Activated B cell treated with CpG ODN at 0.5 μM for 24 hours (primary cell): ENCODE results near the gene UXS1. TPM values are rescaled to one million over a fixed set of nuclear protein-coding genes. Genes with fewer than 3 reads are reported as not detected.

Experiments used
- ATAC-seq: fragments of 200-7000 bp; cut with Tn5 transposase; one replicate; pipeline ENCODE4 v1.10.0; 2021; ENCODE audit warnings: low read depth, mild to moderate bottlenecking, moderate library complexity
- CTCF ChIA-PET: fragments of 350-600 bp; sonication (Branson Sonifier 250); formaldehyde crosslinking; loops from one replicate; lab custom pipeline; 2021; ENCODE audit warnings: antibody characterized with exemption; lab: Charles Lee
- POLR2A ChIA-PET: fragments of 350-600 bp; sonication (Branson Sonifier 250); formaldehyde crosslinking; loops from one replicate; lab custom pipeline; 2021; ENCODE audit warnings: antibody characterized with exemption; lab: Charles Lee
- DNase-seq: peaks from one replicate; pipeline ENCODE4 v3.0.0; 2022
- H3K27ac Mint-ChIP-seq: one replicate; pipeline ENCODE4 v1.8.0; 2020; ENCODE audit warnings: mixed read lengths
- H3K27me3 Mint-ChIP-seq: one replicate; pipeline ENCODE4 v1.8.0; 2021; ENCODE audit warnings: mixed read lengths
- H3K36me3 Mint-ChIP-seq: one replicate; pipeline ENCODE4 v1.8.0; 2021; ENCODE audit warnings: low read depth, mixed read lengths
- H3K4me1 Mint-ChIP-seq: one replicate; pipeline ENCODE4 v1.8.0; 2021; ENCODE audit warnings: mixed read lengths
- H3K4me3 Mint-ChIP-seq: one replicate; pipeline ENCODE4 v1.8.0; 2020; ENCODE audit warnings: mild to moderate bottlenecking, mixed read lengths
- H3K9me3 Mint-ChIP-seq: one replicate; pipeline ENCODE4 v1.8.0; 2020; ENCODE audit warnings: mixed read lengths
- intact Hi-C: fragments of 100-400 bp; cut with micrococcal nuclease; formaldehyde crosslinking; loops from one replicate; pipeline ENCODE4 v1.15.1; 2024
- total RNA-seq: library from RNA; stranded (reverse); gene quantifications from 2 replicates; pipeline ENCODE4 v1.2.3, GENCODE V29; 2022
- TF ChIP-seq, protein P1 (sequence below): fragments of 200-600 bp; IDR thresholded peaks from one replicate; pipeline ENCODE4 v1.8.0; 2022; ENCODE audit warnings: antibody characterized with exemption, mild to moderate bottlenecking

The UXS1 gene
- total RNA-seq, 1 donor from 2014 or later, result 24.2 TPM

- TF ChIP-seq, protein P1, sequence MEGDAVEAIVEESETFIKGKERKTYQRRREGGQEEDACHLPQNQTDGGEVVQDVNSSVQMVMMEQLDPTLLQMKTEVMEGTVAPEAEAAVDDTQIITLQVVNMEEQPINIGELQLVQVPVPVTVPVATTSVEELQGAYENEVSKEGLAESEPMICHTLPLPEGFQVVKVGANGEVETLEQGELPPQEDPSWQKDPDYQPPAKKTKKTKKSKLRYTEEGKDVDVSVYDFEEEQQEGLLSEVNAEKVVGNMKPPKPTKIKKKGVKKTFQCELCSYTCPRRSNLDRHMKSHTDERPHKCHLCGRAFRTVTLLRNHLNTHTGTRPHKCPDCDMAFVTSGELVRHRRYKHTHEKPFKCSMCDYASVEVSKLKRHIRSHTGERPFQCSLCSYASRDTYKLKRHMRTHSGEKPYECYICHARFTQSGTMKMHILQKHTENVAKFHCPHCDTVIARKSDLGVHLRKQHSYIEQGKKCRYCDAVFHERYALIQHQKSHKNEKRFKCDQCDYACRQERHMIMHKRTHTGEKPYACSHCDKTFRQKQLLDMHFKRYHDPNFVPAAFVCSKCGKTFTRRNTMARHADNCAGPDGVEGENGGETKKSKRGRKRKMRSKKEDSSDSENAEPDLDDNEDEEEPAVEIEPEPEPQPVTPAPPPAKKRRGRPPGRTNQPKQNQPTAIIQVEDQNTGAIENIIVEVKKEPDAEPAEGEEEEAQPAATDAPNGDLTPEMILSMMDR, result no peak
- Mint-ChIP-seq H3K27ac (no peak overlapping the region), H3K36me3 (no peaks in the 10 kb centered on the region), H3K27me3 (peaks cover 4% of the 10 kb centered on the region), H3K4me1 (peaks cover 11% of the 10 kb centered on the region), H3K4me3 (no peak overlapping the region), H3K9me3 (no peaks in the 10 kb centered on the region)
- no peak for ATAC-seq
- intact Hi-C loops, result no loop called here
- POLR2A ChIA-PET, result no interaction called here
- no peak for DNase-seq
- CTCF ChIA-PET, result no interaction called here
Measured at GRCh38 chr2:106054880-106055655, 139.0 kb downstream of the UXS1 start.

GRCh38 chr2:106054321-106054720 is 139.8 kb downstream of the UXS1 start:
- no peak for DNase-seq

DNA sequence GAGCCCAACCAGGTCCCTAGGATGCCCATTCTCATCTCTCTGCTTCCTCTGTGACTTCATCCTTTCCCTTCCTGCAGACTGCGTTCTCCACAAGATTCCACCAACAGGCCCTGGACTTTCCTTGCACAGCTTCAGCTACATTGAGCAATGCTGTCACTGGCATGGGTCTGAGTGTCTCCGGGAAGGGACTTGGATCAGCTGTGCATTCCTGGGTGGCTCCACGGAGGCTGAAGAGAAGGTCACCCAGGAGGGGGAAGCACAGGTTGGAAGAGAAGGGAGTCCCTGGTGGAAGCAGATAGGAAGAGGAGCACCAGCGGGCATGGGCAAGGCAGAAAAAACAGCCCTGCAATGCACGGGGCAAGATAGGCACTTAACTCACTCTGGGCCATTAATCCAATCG is 140.5 kb downstream of the UXS1 start:
- CTCF ChIA-PET, result no interaction called here

More at GRCh38 chr2:106054321-106054720, 139.8 kb downstream of the UXS1 start:
- TF ChIP-seq, protein P1, result no peak
- no peaks in the 10 kb centered on the region for H3K36me3 Mint-ChIP-seq
- H3K9me3 Mint-ChIP-seq, result no peaks in the 10 kb centered on the region
- POLR2A ChIA-PET, result no interaction called here
- no peak overlapping the region for H3K4me3 Mint-ChIP-seq
- H3K4me1 Mint-ChIP-seq, result peaks cover 11% of the 10 kb centered on the region
- no peak overlapping the region for H3K27ac Mint-ChIP-seq
- peaks cover 4% of the 10 kb centered on the region for H3K27me3 Mint-ChIP-seq
- intact Hi-C loops, result no loop called here
- no peak for ATAC-seq
- CTCF ChIA-PET, result no interaction called here

DNA sequence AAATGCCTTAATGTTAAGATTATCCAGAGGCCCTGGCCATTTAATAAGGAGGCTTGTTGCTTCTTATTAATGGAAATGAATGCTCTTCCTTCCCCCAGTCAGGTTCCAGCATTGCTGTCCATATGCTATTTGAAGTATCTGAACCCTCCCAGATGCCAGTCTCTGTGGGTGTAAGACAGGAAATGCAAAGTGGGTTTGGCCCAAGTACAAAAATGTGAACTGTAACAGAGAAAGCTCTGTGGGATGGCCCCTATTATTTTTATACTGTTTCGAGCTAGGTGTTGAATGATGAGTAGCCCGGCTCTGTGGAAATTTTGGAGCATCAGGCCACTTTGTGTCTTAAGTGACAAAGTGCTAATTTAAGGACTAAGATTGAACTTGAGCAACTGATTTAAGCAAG is 141.0 kb downstream of the UXS1 start:
- ChIA-PET POLR2A (no interaction called here), CTCF (no interaction called here)
- Mint-ChIP-seq H3K4me3 (no peak overlapping the region), H3K36me3 (no peaks in the 10 kb centered on the region), H3K4me1 (peaks cover 11% of the 10 kb centered on the region), H3K9me3 (no peaks in the 10 kb centered on the region), H3K27ac (no peak overlapping the region), H3K27me3 (peaks cover 4% of the 10 kb centered on the region)
- no peak for ATAC-seq
- TF ChIP-seq, protein P1, result no peak
- no peak for DNase-seq
- intact Hi-C loops, result no loop called here

More for the DNA sequence above, 140.5 kb downstream of the UXS1 start:
- POLR2A ChIA-PET, result interaction anchor here (0.6 kb wide), 1 partner anchor 277 kb away, joined by 3 read pairs; no protein-coding TSS in a partner anchor
- Mint-ChIP-seq H3K9me3 (no peaks in the 10 kb centered on the region), H3K4me1 (peaks cover 11% of the 10 kb centered on the region), H3K4me3 (no peak overlapping the region), H3K36me3 (no peaks in the 10 kb centered on the region), H3K27me3 (peaks cover 4% of the 10 kb centered on the region), H3K27ac (no peak overlapping the region)
- ATAC-seq, result no peak
- DNase-seq, result no peak
- intact Hi-C loops, result no loop called here
- TF ChIP-seq, protein P1, result no peak

DNA sequence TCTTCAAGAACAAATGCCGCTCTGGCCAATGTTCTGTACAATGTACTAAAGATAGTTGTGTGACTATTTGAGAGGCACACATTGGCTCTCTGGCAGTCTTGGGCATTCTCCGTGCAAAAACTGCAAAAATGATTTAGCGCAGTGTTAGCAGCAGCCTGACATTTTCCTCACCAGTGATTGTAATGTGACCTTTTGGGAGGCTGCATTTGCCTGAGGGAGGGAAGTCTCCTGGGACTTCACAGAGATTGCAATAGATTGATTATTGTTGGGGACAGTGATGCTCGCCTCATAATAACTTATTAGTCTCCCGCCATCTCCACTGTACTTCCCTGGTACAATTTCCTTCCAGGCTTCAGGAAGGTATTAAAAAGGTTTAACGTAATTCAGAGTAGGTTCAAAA is 149.2 kb downstream of the UXS1 start:
- POLR2A ChIA-PET, result no interaction called here
- no peaks in the 10 kb centered on the region for H3K36me3 Mint-ChIP-seq
- H3K27ac Mint-ChIP-seq, result no peak overlapping the region
- CTCF ChIA-PET, result no interaction called here
- H3K27me3 Mint-ChIP-seq, result no peaks in the 10 kb centered on the region
- intact Hi-C loops, result no loop called here
- no peak for ATAC-seq
- no peak for DNase-seq
- H3K4me3 Mint-ChIP-seq, result no peak overlapping the region
- TF ChIP-seq, protein P1, result no peak
- no peaks in the 10 kb centered on the region for H3K9me3 Mint-ChIP-seq
- no peaks in the 10 kb centered on the region for H3K4me1 Mint-ChIP-seq
